GM18520 (cell line): Measurements from ENCODE around the gene DYNLT1.

Source experiments
- ATAC-seq: cut with Tn5 transposase; IDR thresholded peaks from one replicate; pipeline ENCODE4 v1.9.1; 2021; ENCODE audit not compliant: unreplicated experiment

Gene DYNLT1

GRCh38 chr6:158603261-158604047 lies 41.1 kb downstream of the DYNLT1 start:
- no peak for ATAC-seq

DNA sequence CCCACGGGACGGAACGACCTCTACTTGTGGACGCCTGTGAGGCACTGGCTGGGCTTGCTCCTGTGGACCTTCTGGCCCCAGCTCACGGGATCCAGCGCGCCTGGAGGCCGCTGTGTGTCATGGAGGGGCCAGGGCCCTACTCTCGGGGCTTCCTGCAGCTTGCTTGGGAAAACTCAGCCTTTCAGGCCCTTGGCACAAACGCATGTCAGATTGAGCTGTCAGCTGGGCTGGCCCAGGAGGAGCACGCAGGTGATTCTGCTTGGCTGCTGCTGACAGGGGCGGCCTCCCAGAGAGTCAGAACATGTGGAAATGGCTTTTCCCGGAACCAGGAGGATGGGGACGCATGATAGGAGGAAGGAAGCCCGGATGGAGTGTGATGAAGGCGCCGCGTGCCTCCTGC lies 44.9 kb downstream of the DYNLT1 start:
- no peak for ATAC-seq

DNA sequence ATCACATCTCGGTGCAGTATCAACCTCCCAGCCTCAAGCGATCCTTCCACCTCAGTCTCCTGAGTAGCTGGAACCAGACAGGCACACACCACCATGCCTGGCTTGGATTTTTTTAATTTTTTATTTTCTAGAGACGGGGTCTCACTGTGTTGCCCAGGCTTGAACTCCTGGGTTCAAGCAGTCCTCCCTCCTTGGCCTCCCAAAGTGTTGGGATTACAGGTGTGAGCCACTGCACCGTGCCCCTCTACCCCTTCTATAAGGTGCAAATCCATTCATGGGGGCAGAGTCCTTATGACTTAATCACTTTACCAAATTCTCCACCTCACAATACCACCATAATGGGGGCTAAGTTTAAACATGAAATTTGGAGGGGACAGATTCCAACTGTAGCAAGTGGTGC lies 47.0 kb downstream of the DYNLT1 start:
- ATAC-seq: no peak

DNA sequence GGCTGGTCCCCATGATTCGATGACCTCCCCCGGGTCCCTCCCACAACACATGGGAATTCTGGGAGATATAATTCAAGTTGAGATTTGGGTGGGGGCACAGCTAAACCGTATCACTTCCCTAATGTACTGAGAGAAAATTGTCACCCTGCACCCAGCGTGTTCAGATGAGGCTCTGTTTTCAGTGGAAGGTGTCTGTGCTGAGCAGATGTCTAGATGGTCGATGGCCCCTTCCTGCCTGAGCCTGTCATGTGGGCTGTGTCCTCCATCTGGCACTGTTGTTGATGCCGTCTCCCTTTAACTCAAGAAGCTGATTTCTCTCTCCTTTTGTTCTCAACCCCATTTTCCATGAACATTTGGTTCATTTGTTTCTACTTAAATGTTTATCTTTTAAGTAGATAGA lies 47.7 kb downstream of the DYNLT1 start:
- ATAC-seq: no peak

DNA sequence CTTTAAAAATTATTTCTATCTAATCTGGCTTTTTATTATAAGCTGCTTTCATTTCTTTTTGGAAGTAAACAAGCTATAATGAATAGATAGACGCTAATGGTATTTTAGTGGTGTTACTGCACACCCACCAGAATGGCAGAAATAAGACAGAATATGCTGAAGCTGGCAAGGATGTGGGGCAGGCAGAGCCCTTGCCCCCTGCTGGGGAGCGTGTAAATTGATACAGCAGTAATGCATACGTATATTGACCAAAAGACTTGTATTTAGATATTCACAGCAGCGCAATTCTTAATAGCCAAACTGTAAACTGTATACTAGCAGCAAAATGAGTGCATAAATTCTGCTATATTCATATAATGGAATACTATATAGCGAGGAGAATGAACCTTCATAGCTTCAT lies 49.3 kb downstream of the DYNLT1 start:
- no peak for ATAC-seq

DNA sequence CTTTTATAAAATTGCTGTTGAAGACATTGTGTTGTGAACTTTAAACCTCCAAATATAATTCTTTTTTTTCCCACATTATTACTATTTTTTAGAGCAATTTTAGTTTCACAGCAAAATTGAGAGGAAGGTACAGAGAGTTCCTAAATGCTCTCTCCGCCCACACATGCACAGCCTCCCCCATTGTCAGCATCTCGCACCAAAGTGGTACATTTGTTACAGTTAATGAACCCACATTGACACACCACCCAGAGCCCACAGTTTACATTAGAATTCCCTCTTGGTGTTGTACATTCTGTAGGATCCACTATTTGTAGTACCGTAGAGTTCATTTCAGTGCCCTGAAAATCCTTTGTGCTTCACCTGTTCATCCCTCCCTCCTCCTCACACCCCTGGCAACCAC lies 50.9 kb downstream of the DYNLT1 start:
- ATAC-seq: no peak

DNA sequence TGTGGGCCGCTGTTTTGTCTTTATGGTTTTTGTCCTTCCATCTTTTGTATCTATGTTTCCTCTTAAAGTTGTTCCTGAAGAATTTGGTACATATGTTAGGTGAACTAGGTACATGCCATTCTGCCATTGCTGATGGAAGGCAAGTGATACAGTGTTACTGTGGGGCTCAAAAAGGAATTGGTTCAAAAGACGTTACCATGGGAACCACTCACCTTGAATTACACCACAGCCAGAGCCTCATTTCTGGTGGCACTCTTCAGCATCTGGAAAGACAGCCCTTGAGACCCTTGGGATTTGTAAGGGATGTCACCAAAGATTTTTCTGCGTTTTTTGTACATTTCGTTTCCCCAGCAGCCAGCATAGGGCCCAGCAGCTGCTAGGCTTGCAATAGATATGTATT lies 52.7 kb downstream of the DYNLT1 start:
- ATAC-seq: no peak

DNA sequence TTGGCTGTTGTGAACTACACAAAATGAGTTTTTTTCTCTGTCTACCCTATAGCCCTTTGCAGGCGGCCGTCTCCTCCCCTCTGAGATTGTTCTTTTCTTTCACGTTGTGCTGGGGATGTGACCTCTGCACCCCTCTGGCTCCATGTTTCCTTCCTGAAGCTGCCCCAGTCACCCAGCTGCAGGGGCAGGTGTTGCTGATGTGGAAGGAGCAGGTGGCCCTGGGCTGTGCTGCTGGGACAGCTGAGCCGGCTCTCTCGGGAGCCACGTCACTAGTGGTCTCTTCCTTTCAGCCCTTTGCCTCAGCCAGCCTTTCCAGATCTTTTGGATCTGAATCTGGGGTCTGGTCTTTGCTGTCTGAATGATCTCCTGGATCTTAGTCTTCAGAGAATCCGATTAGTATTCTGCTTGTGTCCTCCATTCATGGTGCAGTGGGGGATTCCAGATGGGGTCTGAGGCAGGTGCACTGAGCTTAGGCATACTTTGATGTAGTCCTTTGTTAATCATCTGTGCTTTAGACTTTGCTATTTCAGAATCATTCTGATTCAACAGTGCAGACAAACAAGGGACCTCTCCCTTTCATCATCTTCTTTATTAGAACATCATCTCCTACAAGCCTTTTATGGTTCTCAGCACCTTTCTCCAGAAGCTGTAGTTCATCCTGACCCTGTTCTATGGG lies 53.3 kb downstream of the DYNLT1 start:
- ATAC-seq: no peak

- ATAC-seq: no peak
Observed at GRCh38 chr6:158589366-158589765, 55.2 kb downstream of the DYNLT1 start.

GRCh38 chr6:158586652-158587051 lies 57.9 kb downstream of the DYNLT1 start:
- no peak for ATAC-seq
